NT2/D1 (cell line): ENCODE data around the gene PCDHGB6.
"Not testable (repeated sequence)": the region's sequence is repeated elsewhere in the genome, so short reads cannot be mapped to it uniquely, and the experiment has no call there.

Experiments used
- DNase-seq: peaks from one replicate; pipeline ENCODE4 v3.0.0-alpha.2; 2011; ENCODE audit warnings: low read depth, low spot score
- H3K27me3 ChIP-seq: 2 replicates; pipeline ENCODE4 v1.6.0; 2011; ENCODE audit warnings: mild to moderate bottlenecking; ENCODE audit not compliant: insufficient read length, insufficient read depth
- H3K36me3 ChIP-seq: 2 replicates; pipeline ENCODE4 v1.6.1; 2011; ENCODE audit warnings: mild to moderate bottlenecking, low read length, mixed read lengths; ENCODE audit not compliant: insufficient read depth, insufficient read length
- H3K4me1 ChIP-seq: 2 replicates; pipeline ENCODE4 v1.5.1; 2011; ENCODE audit not compliant: insufficient read depth, insufficient read length
- H3K4me3 ChIP-seq: 2 replicates; pipeline ENCODE4 v1.5.1; 2011; ENCODE audit warnings: low read depth; ENCODE audit not compliant: insufficient read length
- H3K9ac ChIP-seq: 2 replicates; pipeline ENCODE4 v1.6.0; 2011; ENCODE audit warnings: low read depth; ENCODE audit not compliant: insufficient read length
- H3K9me3 ChIP-seq: 2 replicates; pipeline ENCODE4 v1.5.1; 2011; ENCODE audit warnings: mild to moderate bottlenecking, low read length; ENCODE audit not compliant: insufficient read depth
- SUZ12 ChIP-seq: IDR thresholded peaks from 2 replicates; pipeline ENCODE4 v1.6.1; 2011; ENCODE audit not compliant: insufficient read length, insufficient read depth; ENCODE audit errors: extremely low read depth
- YY1 ChIP-seq: IDR thresholded peaks from 2 replicates; pipeline ENCODE4 v1.6.1; 2011; ENCODE audit not compliant: insufficient read length, insufficient read depth
- ZNF274 ChIP-seq: IDR thresholded peaks from 2 replicates; pipeline ENCODE4 v1.6.1; 2011; ENCODE audit warnings: mild to moderate bottlenecking, low read depth, low read length

The PCDHGB6 gene

DNA sequence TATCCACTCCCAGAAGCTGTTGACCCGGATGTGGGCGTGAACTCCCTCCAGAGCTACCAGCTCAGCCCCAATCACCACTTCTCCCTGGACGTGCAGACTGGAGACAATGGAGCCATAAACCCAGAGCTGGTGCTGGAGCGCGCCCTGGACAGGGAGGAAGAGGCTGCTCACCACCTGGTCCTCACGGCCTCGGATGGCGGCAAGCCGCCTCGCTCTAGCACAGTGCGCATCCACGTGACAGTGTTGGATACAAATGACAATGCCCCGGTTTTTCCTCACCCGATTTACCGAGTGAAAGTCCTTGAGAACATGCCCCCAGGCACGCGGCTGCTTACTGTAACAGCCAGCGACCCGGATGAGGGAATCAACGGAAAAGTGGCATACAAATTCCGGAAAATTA, 14.6 kb upstream of the PCDHGB6 start:
- Histone ChIP-seq H3K4me3 (no peak overlapping the region), H3K9ac (no peak overlapping the region), H3K9me3 (peaks cover 14% of the 10 kb centered on the region; the same call in 1 of the 2 replicates), H3K36me3 (no peaks in the 10 kb centered on the region), H3K27me3 (no peaks in the 10 kb centered on the region), H3K4me1 (no peaks in the 10 kb centered on the region)
- no peak for DNase-seq
- TF ChIP-seq YY1: no peak
- TF ChIP-seq SUZ12: no peak
- TF ChIP-seq ZNF274: no peak

DNA sequence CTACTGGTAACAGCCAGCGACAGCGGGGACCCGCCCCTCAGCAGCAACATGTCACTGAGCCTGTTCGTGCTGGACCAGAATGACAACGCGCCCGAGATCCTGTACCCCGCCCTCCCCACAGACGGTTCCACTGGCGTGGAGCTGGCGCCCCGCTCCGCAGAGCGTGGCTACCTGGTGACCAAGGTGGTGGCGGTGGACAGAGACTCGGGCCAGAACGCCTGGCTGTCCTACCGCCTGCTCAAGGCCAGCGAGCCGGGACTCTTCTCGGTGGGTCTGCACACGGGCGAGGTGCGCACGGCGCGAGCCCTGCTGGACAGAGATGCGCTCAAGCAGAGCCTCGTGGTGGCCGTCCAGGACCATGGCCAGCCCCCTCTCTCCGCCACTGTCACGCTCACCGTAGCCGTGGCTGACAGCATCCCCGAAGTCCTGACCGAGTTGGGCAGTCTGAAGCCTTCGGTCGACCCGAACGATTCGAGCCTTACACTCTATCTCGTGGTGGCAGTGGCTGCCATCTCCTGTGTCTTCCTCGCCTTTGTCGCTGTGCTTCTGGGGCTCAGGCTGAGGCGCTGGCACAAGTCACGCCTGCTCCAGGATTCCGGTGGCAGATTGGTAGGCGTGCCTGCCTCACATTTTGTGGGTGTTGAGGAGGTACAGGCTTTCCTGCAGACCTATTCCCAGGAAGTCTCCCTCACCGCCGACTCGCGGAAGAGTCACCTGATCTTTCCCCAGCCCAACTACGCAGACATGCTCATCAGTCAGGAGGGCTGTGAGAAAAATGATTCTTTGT, 13.2 kb upstream of the PCDHGB6 start:
- H3K4me3 ChIP-seq, DNase-seq, H3K4me1 ChIP-seq, H3K9ac ChIP-seq, H3K36me3 ChIP-seq, H3K27me3 ChIP-seq: not testable (repeated sequence)
- peaks cover 18% of the 10 kb centered on the region; the same call in 1 of the 2 replicates for H3K9me3 ChIP-seq

- DNase-seq: not testable (repeated sequence)
These were observed 9.9 kb upstream of the PCDHGB6 start, which contains the start of gene PCDHGB5 for GRCh38 chr5:141397756-141398551. Gene PCDHGB5, plus strand, starts transcription at chr5:141397947. Its CDS starts 181 bp downstream, at chr5:141398128.

DNA sequence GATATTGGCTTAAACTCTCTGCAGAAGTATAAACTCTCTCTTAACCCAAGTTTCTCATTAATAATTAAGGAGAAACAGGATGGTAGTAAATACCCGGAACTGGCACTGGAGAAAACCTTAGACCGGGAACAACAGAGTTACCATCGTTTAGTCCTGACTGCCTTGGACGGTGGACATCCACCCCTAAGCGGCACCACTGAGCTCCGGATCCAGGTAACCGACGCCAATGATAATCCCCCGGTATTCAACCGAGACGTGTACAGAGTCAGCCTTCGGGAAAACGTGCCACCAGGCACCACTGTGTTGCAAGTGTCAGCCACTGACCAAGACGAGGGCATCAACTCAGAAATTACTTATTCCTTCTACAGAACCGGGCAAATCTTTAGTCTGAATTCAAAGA, 9.2 kb upstream of the PCDHGB6 start:
- Histone ChIP-seq H3K27me3 (no peaks in the 10 kb centered on the region), H3K9me3 (peaks cover 8% of the 10 kb centered on the region; the same call in 1 of the 2 replicates), H3K36me3 (no peaks in the 10 kb centered on the region), H3K4me1 (no peaks in the 10 kb centered on the region), H3K9ac (no peak overlapping the region), H3K4me3 (no peak overlapping the region)
- TF ChIP-seq YY1 (no peak), ZNF274 (no peak), SUZ12 (no peak)
- DNase-seq: no peak

More at GRCh38 chr5:141397756-141398551, 9.9 kb upstream of the PCDHGB6 start, which contains the start of gene PCDHGB5:
- not testable (repeated sequence) for H3K4me3 ChIP-seq, H3K4me1 ChIP-seq, H3K27me3 ChIP-seq, H3K9ac ChIP-seq, H3K36me3 ChIP-seq
- peaks cover 13% of the 10 kb centered on the region; the same call in 1 of the 2 replicates for H3K9me3 ChIP-seq

GRCh38 chr5:141399555-141400258, 8.1 kb upstream of the PCDHGB6 start:
- peaks cover 4% of the 10 kb centered on the region; the same call in 1 of the 2 replicates for H3K9me3 ChIP-seq
- H3K27me3 ChIP-seq: no peaks in the 10 kb centered on the region
- TF ChIP-seq YY1 (no peak), SUZ12 (no peak), ZNF274 (no peak)
- DNase-seq: no peak
- no peak overlapping the region for H3K4me3 ChIP-seq
- H3K9ac ChIP-seq: no peak overlapping the region
- H3K4me1 ChIP-seq: no peaks in the 10 kb centered on the region
- no peaks in the 10 kb centered on the region for H3K36me3 ChIP-seq

- Histone ChIP-seq H3K36me3 (no peaks in the 10 kb centered on the region), H3K27me3 (no peaks in the 10 kb centered on the region), H3K4me3 (no peak within 1 kb of the TSS), H3K4me1 (no peaks in the 10 kb centered on the region), H3K9ac (no peak within 1 kb of the TSS), H3K9me3 (peaks cover 4% of the 10 kb centered on the region; the same call in 1 of the 2 replicates)
- TF ChIP-seq SUZ12 (no peak), YY1 (no peak), ZNF274 (no peak)
- DNase-seq: no peak
These were observed 5.1 kb upstream of the PCDHGB6 start, which contains the start of gene PCDHGA9 for GRCh38 chr5:141402553-141403243. Gene PCDHGA9, plus strand, starts transcription at chr5:141402778. Its CDS starts 175 bp downstream, at chr5:141402953.
